Astrocyte (in vitro differentiated cells and primary cell): ENCODE data around the gene PAFAH1B2. TPM values are rescaled to one million over a fixed set of nuclear protein-coding genes. Genes with fewer than 3 reads are reported as not detected.

Source experiments
- DNase-seq: peaks from one replicate; pipeline ENCODE4 v3.0.0-alpha.2; 2010; ENCODE audit warnings: low read depth
- FAIRE-seq: peaks from 2 replicates; lab custom pipeline; 2011; peaks lifted over from hg19 to GRCh38; lab: Jason Lieb, UNC
- H2AFZ ChIP-seq: 2 replicates; pipeline ENCODE4 v1.6.0; 2012; ENCODE audit warnings: low read depth, low read length, inconsistent platforms
- H3K27ac ChIP-seq: 2 replicates; pipeline ENCODE4 v1.5.1; 2011; ENCODE audit warnings: low read depth, low read length, inconsistent platforms
- H3K27me3 ChIP-seq: 2 replicates; pipeline ENCODE4 v1.6.0; 2011; ENCODE audit warnings: low read length, inconsistent platforms; ENCODE audit not compliant: insufficient read depth
- H3K36me3 ChIP-seq: 2 replicates; pipeline ENCODE4 v1.5.1; 2011; ENCODE audit warnings: low read length, inconsistent platforms; ENCODE audit not compliant: insufficient read depth
- H3K4me1 ChIP-seq: 2 replicates; pipeline ENCODE4 v1.5.1; 2011; ENCODE audit warnings: low read length, inconsistent platforms; ENCODE audit not compliant: insufficient read depth
- H3K4me2 ChIP-seq: 2 replicates; pipeline ENCODE4 v1.6.0; 2012; ENCODE audit warnings: low read length, inconsistent platforms
- H3K4me3 ChIP-seq: 2 replicates; pipeline ENCODE4 v1.5.1; 2011; ENCODE audit warnings: low read depth, mild to moderate bottlenecking, low read length, inconsistent platforms; ENCODE audit not compliant: insufficient read depth
- H3K79me2 ChIP-seq: 2 replicates; pipeline ENCODE4 v1.6.0; 2012; ENCODE audit warnings: mild to moderate bottlenecking, low read length, inconsistent platforms; ENCODE audit not compliant: insufficient read depth
- H3K9ac ChIP-seq: 2 replicates; pipeline ENCODE4 v1.6.0; 2012; ENCODE audit warnings: mild to moderate bottlenecking, low read length, inconsistent platforms
- H3K9me3 ChIP-seq: 2 replicates; pipeline ENCODE4 v1.5.1; 2012; ENCODE audit warnings: low read depth, mild to moderate bottlenecking, low read length, inconsistent platforms; ENCODE audit not compliant: insufficient read depth
- H4K20me1 ChIP-seq: 2 replicates; pipeline ENCODE4 v1.6.0; 2012; ENCODE audit warnings: low read length, inconsistent platforms; ENCODE audit not compliant: insufficient read depth
- H3K27ac Mint-ChIP-seq: one replicate; pipeline ENCODE4 v1.8.0; 2021; ENCODE audit warnings: mild to moderate bottlenecking, mixed read lengths; ENCODE audit not compliant: unreplicated experiment
- H3K27me3 Mint-ChIP-seq: one replicate; pipeline ENCODE4 v1.8.0; 2021; ENCODE audit warnings: low read depth, mixed read lengths; ENCODE audit not compliant: unreplicated experiment
- H3K36me3 Mint-ChIP-seq: one replicate; pipeline ENCODE4 v1.8.0; 2021; ENCODE audit warnings: low read depth, mixed read lengths; ENCODE audit not compliant: unreplicated experiment
- H3K4me1 Mint-ChIP-seq: one replicate; pipeline ENCODE4 v1.8.0; 2021; ENCODE audit warnings: low read depth, mixed read lengths; ENCODE audit not compliant: unreplicated experiment
- H3K4me3 Mint-ChIP-seq: one replicate; pipeline ENCODE4 v1.8.0; 2021; ENCODE audit warnings: mild to moderate bottlenecking, moderate library complexity, mixed read lengths; ENCODE audit not compliant: unreplicated experiment
- H3K9me3 Mint-ChIP-seq: one replicate; pipeline ENCODE4 v1.8.0; 2021; ENCODE audit warnings: mild to moderate bottlenecking, mixed read lengths; ENCODE audit not compliant: unreplicated experiment
- CTCF ChIP-seq: IDR thresholded peaks from 2 replicates; pipeline ENCODE4 v1.5.1; 2011; ENCODE audit warnings: low read depth, mild to moderate bottlenecking, inconsistent platforms, low read length, moderate library complexity; ENCODE audit not compliant: insufficient read depth
- EZH2 ChIP-seq: IDR thresholded peaks from 2 replicates; pipeline ENCODE4 v1.6.1; 2012; ENCODE audit warnings: mild to moderate bottlenecking, low read length, inconsistent platforms; ENCODE audit not compliant: insufficient read depth
- total RNA-seq: library from RNA; stranded (reverse); gene quantifications from 2 replicates; pipeline ENCODE4 v1.2.1, GENCODE V29; 2021

PAFAH1B2 gene
- total RNA-seq, 1 donor from 2014 or later: 142 TPM

- H3K36me3 ChIP-seq: no peaks in the 10 kb centered on the region
- H3K4me1 Mint-ChIP-seq: peaks cover 26% of the 10 kb centered on the region
- no peak for TF ChIP-seq CTCF
- no peak for TF ChIP-seq EZH2
- H3K79me2 ChIP-seq: peaks cover 64% of the 10 kb centered on the region
- H3K27ac Mint-ChIP-seq: peak overlapping the region; percentile 96
- H3K9me3 ChIP-seq: no peaks in the 10 kb centered on the region
- peak overlapping the region; percentile 99 for H3K4me3 Mint-ChIP-seq
- no peaks in the 10 kb centered on the region for H3K9me3 Mint-ChIP-seq
- no peaks in the 10 kb centered on the region for H3K27me3 Mint-ChIP-seq
- peak overlapping the region; percentile 95 for H3K9ac ChIP-seq
- peaks cover 30% of the 10 kb centered on the region for H3K4me1 ChIP-seq
- no peaks in the 10 kb centered on the region for H3K27me3 ChIP-seq
- peaks cover 2% of the 10 kb centered on the region for H3K36me3 Mint-ChIP-seq
- H3K27ac ChIP-seq: no peak overlapping the region
- peak overlapping the region; percentile 95 for H3K4me2 ChIP-seq
- H3K4me3 ChIP-seq: peak overlapping the region; percentile 63
- DNase-seq: no peak
- FAIRE-seq: no peak
- H2AFZ ChIP-seq: no peak overlapping the region
- peaks cover 48% of the 10 kb centered on the region for H4K20me1 ChIP-seq
These were observed 47.1 kb upstream of the PAFAH1B2 start for GRCh38 chr11:117097014-117097388.

GRCh38 chr11:117097389-117098268 is 46.5 kb upstream of the PAFAH1B2 start:
- Histone ChIP-seq H3K79me2 (peaks cover 58% of the 10 kb centered on the region), H2AFZ (peak overlapping the region; percentile 68), H3K27ac (peak overlapping the region; percentile 73), H4K20me1 (peaks cover 45% of the 10 kb centered on the region), H3K4me1 (peaks cover 30% of the 10 kb centered on the region), H3K4me2 (peak overlapping the region; percentile 95), H3K9me3 (no peaks in the 10 kb centered on the region), H3K4me3 (peak overlapping the region; percentile 63), H3K27me3 (no peaks in the 10 kb centered on the region), H3K9ac (peak overlapping the region; percentile 95), H3K36me3 (no peaks in the 10 kb centered on the region)
- Mint-ChIP-seq H3K27me3 (no peaks in the 10 kb centered on the region), H3K4me3 (peak overlapping the region; percentile 99), H3K27ac (peak overlapping the region; percentile 96), H3K36me3 (no peaks in the 10 kb centered on the region), H3K9me3 (no peaks in the 10 kb centered on the region), H3K4me1 (peaks cover 26% of the 10 kb centered on the region)
- TF ChIP-seq EZH2 (no peak), CTCF (no peak)
- DNase-seq (no peak), FAIRE-seq (no peak)
